GM18951 (cell line): ENCODE data around the gene KRTAP10-8.
"Not testable (repeated sequence)": the region's sequence is repeated elsewhere in the genome, so short reads cannot be mapped to it uniquely, and the experiment has no call there.

ENCODE experiments used
- POLR2A ChIP-seq: IDR thresholded peaks from 4 replicates; pipeline ENCODE4 v1.6.1; 2011; ENCODE audit warnings: mild to moderate bottlenecking; ENCODE audit not compliant: insufficient read length, insufficient read depth; ENCODE audit errors: extremely low read depth
- in situ Hi-C: fragments of 300-500 bp; cut with MboI; formaldehyde crosslinking; loops from one replicate; pipeline ENCODE4 v1.12.0; 2022; ENCODE audit warnings: low sequenced_read_pairs, mixed read lengths, inconsistent platforms; ENCODE audit not compliant: unreplicated experiment

The KRTAP10-8 gene, protein sequence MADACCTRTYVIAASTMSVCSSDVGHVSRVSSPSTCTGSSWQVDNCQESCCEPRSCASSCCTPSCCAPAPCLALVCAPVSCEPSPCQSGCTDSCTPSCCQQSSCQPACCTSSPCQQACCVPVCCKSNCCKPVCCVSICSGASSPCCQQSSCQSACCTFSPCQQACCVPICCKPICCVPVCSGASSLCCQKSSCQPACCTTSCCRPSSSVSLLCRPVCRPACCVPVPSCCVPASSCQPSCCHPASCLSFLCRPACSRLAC

DNA sequence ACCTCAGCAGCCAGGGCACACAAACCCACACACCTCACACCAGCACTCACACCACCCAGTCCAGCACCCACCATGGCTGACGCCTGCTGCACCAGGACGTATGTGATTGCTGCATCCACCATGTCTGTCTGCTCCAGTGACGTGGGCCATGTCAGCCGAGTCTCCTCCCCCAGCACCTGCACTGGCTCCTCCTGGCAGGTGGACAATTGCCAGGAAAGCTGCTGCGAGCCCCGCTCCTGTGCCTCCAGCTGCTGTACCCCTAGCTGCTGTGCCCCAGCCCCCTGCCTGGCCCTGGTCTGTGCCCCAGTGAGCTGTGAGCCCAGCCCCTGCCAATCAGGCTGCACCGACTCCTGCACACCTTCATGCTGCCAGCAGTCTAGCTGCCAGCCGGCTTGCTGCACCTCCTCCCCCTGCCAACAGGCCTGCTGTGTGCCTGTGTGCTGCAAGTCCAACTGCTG, at the start of gene KRTAP10-8:
TSS of gene KRTAP10-8 (plus strand) at position 51 of the 458 bp plus-strand sequence. CDS start at position 73, 22 bp downstream.
- in situ Hi-C loops = no loop called here
- no peak for TF ChIP-seq POLR2A

DNA sequence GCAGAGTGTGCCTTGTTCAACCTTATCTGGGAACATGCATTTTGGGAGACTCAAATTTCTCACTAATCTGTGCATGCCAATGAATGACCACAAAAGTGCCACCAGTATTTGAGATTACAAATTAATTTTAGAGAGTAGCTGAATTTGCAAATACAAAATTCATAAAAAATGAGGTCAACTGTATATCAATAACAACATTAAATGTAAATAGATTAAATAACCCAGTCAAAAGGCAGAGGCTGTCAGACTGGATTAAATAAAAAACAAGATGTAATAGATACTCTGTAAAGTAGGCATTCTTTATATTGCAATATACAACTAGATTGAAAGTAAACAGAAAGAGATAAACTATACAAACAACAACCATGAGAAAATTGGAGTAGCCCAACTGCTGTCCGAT, 47.8 kb upstream of the KRTAP10-8 start:
- in situ Hi-C loops = no loop called here
- TF ChIP-seq POLR2A = no peak

DNA sequence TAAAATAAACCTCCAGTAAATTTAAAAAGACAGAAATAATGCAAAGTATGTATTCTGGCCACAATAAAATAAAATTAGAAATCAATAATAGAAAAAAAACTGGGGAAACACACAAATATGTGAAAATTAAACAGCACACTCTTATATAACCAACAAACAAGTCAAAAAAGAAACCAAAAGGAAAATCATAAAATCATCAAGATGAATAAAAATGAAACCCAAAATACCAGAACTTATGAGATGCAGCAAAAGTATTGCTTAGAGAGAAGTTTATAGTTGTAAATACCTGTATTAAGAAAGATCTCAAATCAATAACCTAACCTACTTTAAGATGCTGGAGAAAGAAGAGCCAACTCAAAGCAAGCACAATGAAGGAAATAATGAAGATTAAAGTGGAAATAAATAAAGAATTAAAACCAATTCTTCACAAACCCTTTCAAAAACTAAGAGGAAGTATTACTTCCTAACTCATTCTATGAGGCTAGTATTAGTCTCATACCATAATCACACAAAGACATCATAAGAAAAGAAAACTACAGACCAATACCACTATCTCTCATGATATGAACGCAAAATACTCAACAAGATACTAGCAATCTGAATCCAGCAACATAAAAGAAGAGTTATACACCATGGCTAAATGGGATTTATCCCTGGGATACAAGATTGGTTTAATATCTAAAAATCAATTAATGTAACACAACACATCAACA, 46.8 kb upstream of the KRTAP10-8 start:
- no peak for TF ChIP-seq POLR2A
- in situ Hi-C loops = no loop called here

DNA sequence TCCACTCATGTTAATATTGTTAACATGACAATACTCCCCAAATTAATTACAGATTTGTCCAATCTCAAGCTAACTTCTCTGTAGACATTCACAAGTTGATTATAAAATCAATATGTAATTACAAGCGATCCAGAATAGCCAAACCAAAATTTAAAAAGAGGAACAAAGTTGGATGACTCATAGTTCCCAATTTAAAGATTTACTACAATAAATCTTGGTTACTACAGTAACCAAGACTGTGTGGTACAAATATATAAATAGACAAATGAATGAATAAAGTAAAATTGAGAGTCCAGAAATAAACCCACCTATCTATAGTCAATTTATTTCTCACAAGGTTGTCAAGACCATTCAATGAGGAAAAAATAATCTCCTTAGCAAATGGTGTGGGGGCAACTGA, 45.5 kb upstream of the KRTAP10-8 start:
- in situ Hi-C loops = no loop called here
- no peak for TF ChIP-seq POLR2A

DNA sequence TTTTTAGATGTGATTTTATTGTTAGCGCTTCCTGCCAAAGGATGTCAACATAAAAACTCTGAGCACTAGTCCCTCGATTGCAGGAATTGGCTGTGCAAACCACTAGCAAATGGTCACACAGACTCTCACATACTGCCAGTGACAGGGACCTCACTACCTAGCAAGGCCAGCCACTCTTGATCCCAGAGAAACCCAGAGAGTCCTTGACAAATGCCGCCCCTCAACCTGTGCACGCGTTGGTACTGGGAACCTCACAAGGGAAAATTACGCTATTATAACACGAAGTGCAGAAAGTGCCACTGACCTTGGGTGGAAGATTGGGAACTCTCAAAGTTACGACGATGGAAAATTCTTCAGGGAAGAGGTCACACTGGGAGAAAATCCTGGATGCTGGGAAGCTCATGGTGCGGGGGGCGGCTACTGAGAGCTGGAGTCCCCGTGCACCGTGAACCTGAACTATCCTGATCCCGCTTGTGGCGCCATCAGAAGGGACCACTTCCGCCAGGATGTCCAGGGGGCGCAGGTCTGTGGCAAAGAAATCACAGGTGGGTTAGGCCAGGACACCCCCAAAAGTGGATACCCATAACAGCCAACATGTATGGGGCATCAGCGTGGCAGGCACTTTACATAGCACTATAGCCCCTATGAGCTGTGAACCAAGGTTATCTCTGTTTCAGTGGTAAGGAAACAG, 44.3 kb upstream of the KRTAP10-8 start:
- no peak for TF ChIP-seq POLR2A
- in situ Hi-C loops = no loop called here

DNA sequence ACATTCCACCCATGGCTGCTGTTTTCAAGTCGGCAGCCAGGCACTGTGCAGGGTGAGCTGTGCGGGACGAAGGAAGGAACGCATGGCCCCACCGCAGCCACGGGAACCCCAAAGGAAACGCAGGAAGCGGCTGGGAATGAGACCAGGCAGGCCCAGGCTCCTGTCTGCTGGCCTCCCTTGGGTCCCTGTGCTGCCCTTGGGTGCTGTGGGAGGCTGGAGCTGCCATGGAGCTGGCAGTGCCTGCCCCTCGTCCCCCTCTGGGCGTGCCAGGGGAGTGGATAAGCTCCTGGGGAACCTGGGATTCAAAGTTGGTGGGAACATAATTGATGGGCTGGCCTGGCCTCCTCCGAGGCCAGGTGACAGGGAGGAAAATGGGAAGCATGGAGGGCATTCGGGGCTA, 43.6 kb upstream of the KRTAP10-8 start:
- no peak for TF ChIP-seq POLR2A
- in situ Hi-C loops = no loop called here

DNA sequence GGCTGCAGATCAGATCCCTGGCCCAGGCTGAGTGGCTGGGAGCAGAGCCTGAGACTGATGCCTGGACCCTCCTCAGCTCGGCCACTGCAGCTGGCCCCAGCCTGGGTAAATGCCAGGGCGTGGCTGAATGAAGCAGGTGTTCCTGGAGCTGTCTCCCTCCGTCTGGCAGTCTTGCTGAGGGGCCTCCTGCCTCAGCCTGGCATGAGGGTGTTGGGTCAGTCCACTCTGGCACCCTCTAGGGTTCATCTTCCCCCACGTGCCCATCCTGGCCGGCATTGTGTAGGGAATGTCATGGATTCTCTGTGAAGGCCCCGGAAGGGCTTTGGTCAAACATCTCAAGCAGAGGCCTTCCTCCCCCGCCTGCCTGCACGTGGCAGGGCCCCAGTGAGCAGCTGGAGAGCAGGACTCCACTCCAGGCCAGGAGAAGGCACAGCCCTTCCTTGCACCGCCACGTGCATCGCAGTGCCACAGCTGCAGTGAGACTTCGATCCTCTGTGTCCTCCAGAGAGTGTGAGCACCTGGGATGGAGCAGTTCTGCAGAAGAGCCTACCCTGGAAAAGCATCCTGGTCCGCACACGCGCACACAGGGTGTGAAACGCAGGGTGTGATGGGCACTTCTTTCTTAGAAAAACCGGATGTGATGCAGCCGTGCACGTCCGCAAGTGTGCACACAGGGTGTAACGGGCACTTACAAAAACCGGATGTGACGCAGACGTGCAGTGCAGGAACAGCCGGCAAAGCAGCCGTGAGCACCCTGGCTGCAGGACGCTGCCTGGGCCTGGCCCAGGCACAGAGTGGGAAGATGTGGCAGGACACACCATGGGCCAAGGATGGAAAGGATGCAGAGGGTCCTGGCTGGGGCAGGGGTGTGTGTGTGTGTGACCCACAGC, 43.0 kb upstream of the KRTAP10-8 start:
- in situ Hi-C loops = no loop called here
- TF ChIP-seq POLR2A = no peak

DNA sequence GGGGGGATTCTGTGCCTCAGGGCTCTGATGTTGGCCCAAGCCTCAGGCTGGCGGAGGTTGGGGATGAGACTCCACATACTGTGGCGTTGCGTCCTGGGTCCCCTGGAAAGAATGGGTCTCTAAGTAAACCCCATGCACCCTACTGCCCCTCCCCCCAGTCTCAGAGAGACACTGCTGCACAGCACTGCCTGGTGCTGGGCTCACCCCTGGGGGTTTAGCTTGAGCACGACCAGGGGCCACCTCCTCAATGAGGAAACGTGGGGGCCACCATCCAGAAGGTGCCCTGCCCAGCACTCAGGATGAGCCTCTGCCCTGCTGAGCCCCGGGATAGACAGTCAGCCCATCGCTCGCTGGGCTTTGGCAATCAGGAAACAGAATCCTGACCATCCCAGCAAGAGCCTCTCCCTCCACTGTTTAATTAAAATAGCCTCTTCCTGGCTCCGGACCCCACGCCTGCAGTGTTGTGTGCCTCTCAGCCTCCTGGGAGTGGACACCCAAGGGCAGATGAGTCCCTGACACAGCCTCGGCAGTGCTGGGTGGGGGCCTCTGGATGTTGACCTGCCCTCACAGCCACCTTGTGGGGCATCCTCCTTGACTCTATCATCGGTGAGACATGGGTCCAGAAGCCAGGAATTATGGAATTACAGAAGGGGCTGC, 41.9 kb upstream of the KRTAP10-8 start:
- in situ Hi-C loops = no loop called here
- no peak for TF ChIP-seq POLR2A

DNA sequence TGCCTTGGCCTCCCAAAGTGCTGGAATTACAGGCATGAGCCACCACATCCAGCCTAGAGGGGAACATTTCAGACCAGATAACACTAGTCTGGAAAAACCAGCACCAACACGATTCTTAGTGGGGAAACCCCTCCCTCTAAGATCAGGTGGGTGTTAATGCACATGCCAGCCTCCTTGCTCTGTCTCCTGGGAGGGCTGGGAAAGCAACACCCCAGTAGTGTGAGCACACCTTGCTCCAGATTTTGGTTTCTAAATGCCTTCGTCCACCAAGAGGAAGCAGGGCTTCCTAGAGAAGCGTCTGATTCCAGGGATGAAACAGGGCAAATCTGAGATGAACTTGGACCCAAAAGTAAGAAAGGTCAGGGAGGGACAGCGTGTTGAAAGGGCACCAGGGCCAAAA, 40.6 kb upstream of the KRTAP10-8 start:
- TF ChIP-seq POLR2A = no peak
- in situ Hi-C loops = no loop called here

DNA sequence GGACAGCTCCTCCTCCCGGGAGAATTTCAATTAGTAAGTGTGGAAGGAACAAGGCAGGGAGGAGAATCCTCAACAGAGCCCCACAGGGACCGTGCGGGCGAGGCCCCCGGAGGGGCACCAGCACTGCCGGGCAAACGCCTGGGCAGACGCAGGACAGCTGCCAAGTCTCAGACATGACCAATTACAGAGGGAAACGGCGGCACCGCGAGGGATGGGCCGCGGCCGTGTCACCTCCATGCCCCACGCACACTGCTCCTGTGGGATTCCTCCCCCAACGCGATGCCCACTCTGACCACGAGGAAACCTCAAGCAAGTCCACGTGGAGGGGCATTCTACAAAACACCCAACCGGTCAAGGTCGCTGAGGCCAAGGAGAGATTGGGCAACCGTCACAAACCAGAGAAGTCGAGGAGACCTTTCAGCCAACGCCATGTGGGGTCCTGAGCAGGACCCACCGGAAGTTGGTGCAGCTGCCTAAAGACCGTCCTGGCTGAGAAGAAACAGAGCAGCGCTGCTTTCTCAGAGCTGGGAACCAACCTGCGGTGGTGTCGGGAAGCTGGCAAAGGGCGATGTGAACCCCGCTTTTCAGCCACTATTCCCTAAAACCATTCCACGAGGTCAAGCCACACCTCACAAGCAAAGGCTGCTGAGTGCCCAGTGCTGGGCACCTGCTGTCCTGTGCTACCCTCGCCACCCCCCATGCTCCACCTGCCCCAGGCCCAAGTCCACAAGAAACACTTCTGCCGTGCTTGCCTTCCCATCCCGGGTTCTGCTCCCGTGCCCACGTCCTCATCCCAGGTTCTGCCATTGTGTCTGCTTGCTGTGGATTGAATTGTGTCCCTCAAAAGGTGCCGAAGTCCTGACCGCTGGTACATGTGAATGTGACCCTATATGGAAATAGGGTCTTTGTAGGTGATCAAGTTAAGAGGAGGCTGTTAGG, 39.8 kb upstream of the KRTAP10-8 start:
- TF ChIP-seq POLR2A = no peak
- in situ Hi-C loops = no loop called here

DNA sequence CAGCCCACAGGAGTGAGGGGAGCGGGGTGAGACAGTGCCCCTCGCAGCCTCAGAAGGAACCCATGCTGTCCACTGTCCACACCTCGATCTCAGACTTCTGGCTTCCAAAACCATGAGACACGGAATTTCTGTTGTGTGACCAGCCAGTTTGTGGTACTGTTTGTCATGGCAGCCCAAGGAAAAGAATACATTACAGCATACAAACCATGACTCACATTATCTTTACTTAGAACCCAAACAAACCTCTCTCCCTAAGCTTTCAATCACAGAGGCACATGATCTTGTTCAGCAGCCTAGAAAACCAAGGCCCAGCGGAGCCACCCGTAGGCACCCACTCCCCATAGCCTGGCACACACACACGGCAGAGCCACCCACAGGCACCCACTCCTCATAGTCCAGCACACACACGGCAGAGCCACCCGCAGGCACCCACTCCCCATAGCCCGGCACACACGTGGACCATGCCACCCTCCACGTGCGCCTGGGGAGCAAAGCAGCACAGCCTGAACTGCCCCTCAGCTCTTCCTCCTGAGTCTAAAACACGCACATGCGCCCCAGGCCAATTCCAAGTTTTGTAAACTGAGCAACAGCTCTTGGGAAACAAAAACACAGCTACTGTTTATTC, 38.8 kb upstream of the KRTAP10-8 start:
- in situ Hi-C loops = no loop called here
- TF ChIP-seq POLR2A = no peak

DNA sequence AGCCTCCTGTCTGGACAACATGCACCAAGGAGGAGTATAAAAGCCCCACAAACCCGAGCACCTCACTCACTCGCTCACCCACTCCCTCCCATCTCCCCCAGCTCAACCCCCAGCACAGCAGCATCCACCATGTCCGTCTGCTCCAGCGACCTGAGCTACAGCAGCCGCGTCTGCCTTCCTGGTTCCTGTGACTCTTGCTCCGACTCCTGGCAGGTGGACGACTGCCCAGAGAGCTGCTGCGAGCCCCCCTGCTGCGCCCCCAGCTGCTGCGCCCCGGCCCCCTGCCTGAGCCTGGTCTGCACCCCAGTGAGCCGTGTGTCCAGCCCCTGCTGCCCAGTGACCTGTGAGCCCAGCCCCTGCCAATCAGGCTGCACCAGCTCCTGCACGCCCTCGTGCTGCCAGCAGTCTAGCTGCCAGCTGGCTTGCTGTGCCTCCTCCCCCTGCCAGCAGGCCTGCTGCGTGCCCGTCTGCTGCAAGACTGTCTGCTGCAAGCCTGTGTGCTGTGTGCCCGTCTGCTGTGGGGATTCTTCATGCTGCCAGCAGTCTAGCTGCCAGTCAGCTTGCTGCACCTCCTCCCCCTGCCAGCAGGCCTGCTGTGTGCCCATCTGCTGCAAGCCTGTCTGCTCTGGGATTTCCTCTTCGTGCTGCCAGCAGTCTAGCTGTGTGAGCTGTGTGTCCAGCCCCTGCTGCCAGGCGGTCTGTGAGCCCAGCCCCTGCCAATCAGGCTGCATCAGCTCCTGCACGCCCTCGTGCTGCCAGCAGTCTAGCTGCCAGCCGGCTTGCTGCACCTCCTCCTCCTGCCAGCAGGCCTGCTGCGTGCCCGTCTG, 38.0 kb upstream of the KRTAP10-8 start, which contains the start of gene KRTAP10-4:
TSS of gene KRTAP10-4 (plus strand) at position 100 of the 827 bp plus-strand sequence. CDS start at position 130, 30 bp downstream.
- in situ Hi-C loops = not testable (repeated sequence)
